DOHH2 (cell line): Measurements from ENCODE around the gene P3H2.

Experiments used
- H3F3A ChIP-seq: fragments of 200-600 bp; sonication (generic), shearing (Covaris generic); 2 replicates; pipeline ENCODE4 v1.6.0; 2016; ENCODE audit warnings: antibody characterized with exemption, mild to moderate bottlenecking; ENCODE audit not compliant: control insufficient read depth, insufficient read depth
- H3K27ac ChIP-seq: fragments of 200-600 bp; sonication (generic); 2 replicates; pipeline ENCODE4 v1.5.1; 2014; ENCODE audit warnings: low read depth, mild to moderate bottlenecking, low read length, moderate library complexity
- H3K27me3 ChIP-seq: fragments of 200-600 bp; sonication (generic); 2 replicates; pipeline ENCODE4 v1.6.1; 2014; ENCODE audit warnings: mild to moderate bottlenecking, low read length, mixed read lengths; ENCODE audit not compliant: control insufficient read depth
- H3K36me3 ChIP-seq: fragments of 200-600 bp; sonication (generic); 2 replicates; pipeline ENCODE4 v1.6.1; 2014; ENCODE audit warnings: mild to moderate bottlenecking, low read length, moderate library complexity, mixed read lengths; ENCODE audit not compliant: control insufficient read depth
- H3K4me1 ChIP-seq: fragments of 200-600 bp; sonication (generic); 2 replicates; pipeline ENCODE4 v1.6.1; 2014; ENCODE audit warnings: mild to moderate bottlenecking, low read length, mixed read lengths; ENCODE audit not compliant: control insufficient read depth
- H3K4me2 ChIP-seq: fragments of 200-600 bp; sonication (generic); 2 replicates; pipeline ENCODE4 v1.6.0; 2014; ENCODE audit warnings: mild to moderate bottlenecking, low read length, moderate library complexity
- H3K4me3 ChIP-seq: fragments of 200-600 bp; sonication (generic); 2 replicates; pipeline ENCODE4 v1.5.1; 2014; ENCODE audit warnings: mild to moderate bottlenecking, low read length, mixed read lengths
- H3K79me2 ChIP-seq: fragments of 200-600 bp; sonication (generic); 2 replicates; pipeline ENCODE4 v1.6.1; 2014; ENCODE audit warnings: mild to moderate bottlenecking, low read length, mixed read lengths; ENCODE audit not compliant: control insufficient read depth
- H3K9me2 ChIP-seq: fragments of 200-600 bp; sonication (generic); replicated peaks from 2 replicates; pipeline ENCODE4 v1.6.1; 2014; ENCODE audit warnings: mild to moderate bottlenecking, low read length, mixed read lengths; ENCODE audit not compliant: control insufficient read depth
- H3K9me3 ChIP-seq: fragments of 200-600 bp; sonication (generic); 2 replicates; pipeline ENCODE4 v1.6.1; 2014; ENCODE audit warnings: antibody characterized with exemption, low read length, mixed read lengths; ENCODE audit not compliant: control insufficient read depth, insufficient read depth
- H4K20me1 ChIP-seq: fragments of 200-600 bp; sonication (generic); 2 replicates; pipeline ENCODE4 v1.6.0; 2014; ENCODE audit warnings: low read depth, mild to moderate bottlenecking, antibody characterized with exemption, low read length, moderate library complexity; ENCODE audit not compliant: control insufficient read depth, insufficient read depth
- CTCF ChIP-seq: fragments of 200-600 bp; sonication (generic); IDR thresholded peaks from one replicate; pipeline ENCODE4 v1.5.1; 2014; ENCODE audit warnings: antibody characterized with exemption, mild to moderate bottlenecking, low read depth, low read length; ENCODE audit not compliant: poor library complexity, severe bottlenecking
- EZH2phosphoT487 ChIP-seq: fragments of 200-600 bp; sonication (generic); IDR thresholded peaks from 2 replicates; pipeline ENCODE4 v1.6.1; 2017; ENCODE audit warnings: borderline replicate concordance, mild to moderate bottlenecking, antibody characterized with exemption, low read length, moderate library complexity, mixed read lengths

Gene P3H2

GRCh38 chr3:190004656-190005055 is 116.0 kb downstream of the P3H2 start:
- Histone ChIP-seq H3K9me3 (no peaks in the 10 kb centered on the region), H3K79me2 (no peaks in the 10 kb centered on the region), H3K27ac (no peak overlapping the region), H3K36me3 (no peaks in the 10 kb centered on the region), H3F3A (no peaks in the 10 kb centered on the region), H3K27me3 (no peaks in the 10 kb centered on the region), H3K4me2 (no peak overlapping the region), H4K20me1 (no peaks in the 10 kb centered on the region), H3K4me3 (no peak overlapping the region), H3K4me1 (no peaks in the 10 kb centered on the region), H3K9me2 (no peaks in the 10 kb centered on the region)
- TF ChIP-seq CTCF: no peak
- no peak for TF ChIP-seq EZH2phosphoT487

GRCh38 chr3:190003681-190004123 is 117.0 kb downstream of the P3H2 start:
- Histone ChIP-seq H4K20me1 (no peaks in the 10 kb centered on the region), H3K9me2 (no peaks in the 10 kb centered on the region), H3K4me1 (no peaks in the 10 kb centered on the region), H3K36me3 (no peaks in the 10 kb centered on the region), H3K9me3 (no peaks in the 10 kb centered on the region), H3K4me3 (no peak overlapping the region), H3K27ac (no peak overlapping the region), H3K4me2 (no peak overlapping the region), H3K27me3 (no peaks in the 10 kb centered on the region), H3K79me2 (no peaks in the 10 kb centered on the region), H3F3A (no peaks in the 10 kb centered on the region)
- TF ChIP-seq EZH2phosphoT487 (no peak), CTCF (no peak)

GRCh38 chr3:190003068-190003467 is 117.6 kb downstream of the P3H2 start:
- Histone ChIP-seq H3K9me3 (no peaks in the 10 kb centered on the region), H3K9me2 (no peaks in the 10 kb centered on the region), H3K4me2 (no peak overlapping the region), H3K4me1 (no peaks in the 10 kb centered on the region), H3K36me3 (no peaks in the 10 kb centered on the region), H3K27ac (no peak overlapping the region), H3F3A (no peaks in the 10 kb centered on the region), H3K27me3 (no peaks in the 10 kb centered on the region), H3K4me3 (no peak overlapping the region), H4K20me1 (no peaks in the 10 kb centered on the region), H3K79me2 (no peaks in the 10 kb centered on the region)
- no peak for TF ChIP-seq CTCF
- TF ChIP-seq EZH2phosphoT487: no peak

GRCh38 chr3:190001426-190001825 is 119.3 kb downstream of the P3H2 start:
- Histone ChIP-seq H3F3A (no peaks in the 10 kb centered on the region), H3K4me2 (no peak overlapping the region), H3K9me3 (no peaks in the 10 kb centered on the region), H3K36me3 (no peaks in the 10 kb centered on the region), H3K4me3 (no peak overlapping the region), H3K27me3 (no peaks in the 10 kb centered on the region), H4K20me1 (no peaks in the 10 kb centered on the region), H3K9me2 (no peaks in the 10 kb centered on the region), H3K4me1 (no peaks in the 10 kb centered on the region), H3K79me2 (no peaks in the 10 kb centered on the region), H3K27ac (no peak overlapping the region)
- TF ChIP-seq CTCF (no peak), EZH2phosphoT487 (no peak)
